ENCODE measurements around the gene CACHD1.

The CACHD1 gene

DNA sequence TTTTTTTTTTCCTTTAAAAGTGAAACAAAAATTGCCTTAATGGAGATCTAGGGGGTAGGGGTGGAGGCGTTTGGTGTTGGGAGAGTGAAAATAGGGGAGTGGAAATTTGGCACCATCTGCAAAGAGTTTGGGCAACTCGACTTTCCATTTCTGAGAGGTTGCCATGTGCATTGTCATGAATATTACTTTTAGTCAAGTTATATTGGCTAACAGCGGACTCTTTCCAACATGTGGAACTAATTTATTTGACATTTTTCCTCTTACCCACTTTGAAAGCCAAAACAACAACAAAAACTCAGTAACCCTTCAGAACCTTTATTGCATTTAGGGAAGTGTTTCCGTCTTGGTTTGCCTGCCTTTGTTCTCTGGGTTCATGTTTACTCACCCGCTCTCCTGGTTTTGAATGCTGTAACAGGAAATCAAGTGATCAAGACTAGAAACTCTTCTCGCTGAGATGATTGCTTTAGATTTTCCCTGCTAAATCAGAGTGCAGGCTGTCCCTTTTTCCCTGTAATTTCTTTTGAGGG lies 70.4 kb downstream of the CACHD1 start:
- H3K4me3 ChIP-seq (ENCODE audit: low read depth, low read length), result no peak overlapping the region
- TF ChIP-seq, protein P1, sequence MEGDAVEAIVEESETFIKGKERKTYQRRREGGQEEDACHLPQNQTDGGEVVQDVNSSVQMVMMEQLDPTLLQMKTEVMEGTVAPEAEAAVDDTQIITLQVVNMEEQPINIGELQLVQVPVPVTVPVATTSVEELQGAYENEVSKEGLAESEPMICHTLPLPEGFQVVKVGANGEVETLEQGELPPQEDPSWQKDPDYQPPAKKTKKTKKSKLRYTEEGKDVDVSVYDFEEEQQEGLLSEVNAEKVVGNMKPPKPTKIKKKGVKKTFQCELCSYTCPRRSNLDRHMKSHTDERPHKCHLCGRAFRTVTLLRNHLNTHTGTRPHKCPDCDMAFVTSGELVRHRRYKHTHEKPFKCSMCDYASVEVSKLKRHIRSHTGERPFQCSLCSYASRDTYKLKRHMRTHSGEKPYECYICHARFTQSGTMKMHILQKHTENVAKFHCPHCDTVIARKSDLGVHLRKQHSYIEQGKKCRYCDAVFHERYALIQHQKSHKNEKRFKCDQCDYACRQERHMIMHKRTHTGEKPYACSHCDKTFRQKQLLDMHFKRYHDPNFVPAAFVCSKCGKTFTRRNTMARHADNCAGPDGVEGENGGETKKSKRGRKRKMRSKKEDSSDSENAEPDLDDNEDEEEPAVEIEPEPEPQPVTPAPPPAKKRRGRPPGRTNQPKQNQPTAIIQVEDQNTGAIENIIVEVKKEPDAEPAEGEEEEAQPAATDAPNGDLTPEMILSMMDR (IDR thresholded peaks at IDR 0.05; ENCODE audit: insufficient read depth, low read depth, low read length, missing control alignments), result no peak
- DNase-seq (ENCODE audit: low read depth), result no peak

DNA sequence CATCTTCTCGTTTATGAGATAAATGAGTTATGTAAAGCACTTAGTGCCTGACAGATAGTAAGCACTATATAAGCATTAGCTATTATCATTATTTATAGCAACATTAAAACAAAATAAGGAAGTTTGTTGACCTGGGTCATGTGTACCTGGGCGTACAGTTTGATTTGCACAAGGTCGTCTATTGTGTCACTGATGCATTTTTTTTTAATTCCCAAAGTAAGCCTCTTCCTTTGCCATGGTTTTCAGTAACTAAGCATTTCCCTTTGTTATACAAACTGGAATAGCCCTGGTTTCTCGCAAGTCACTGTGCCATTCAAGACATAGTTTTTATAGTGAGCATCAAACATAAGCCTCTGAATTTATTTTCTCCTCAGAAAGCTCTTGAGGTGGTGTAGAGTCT lies 72.2 kb downstream of the CACHD1 start:
- no peak overlapping the region for H3K4me3 ChIP-seq (ENCODE audit: low read depth, low read length)
- DNase-seq (ENCODE audit: low read depth), result no peak
- TF ChIP-seq, protein P1 (IDR thresholded peaks at IDR 0.05; ENCODE audit: insufficient read depth, low read depth, low read length, missing control alignments), result no peak

- H3K4me3 ChIP-seq (ENCODE audit: low read depth, low read length), result no peak overlapping the region
- TF ChIP-seq, protein P1 (IDR thresholded peaks at IDR 0.05; ENCODE audit: insufficient read depth, low read depth, low read length, missing control alignments), result no peak
- DNase-seq (ENCODE audit: low read depth), result no peak
These were observed 73.9 kb downstream of the CACHD1 start for GRCh38 chr1:64543831-64544230.

GRCh38 chr1:64545118-64545843 lies 75.4 kb downstream of the CACHD1 start:
- TF ChIP-seq, protein P1 (IDR thresholded peaks at IDR 0.05; ENCODE audit: insufficient read depth, low read depth, low read length, missing control alignments), result no peak
- DNase-seq (ENCODE audit: low read depth), result no peak

DNA sequence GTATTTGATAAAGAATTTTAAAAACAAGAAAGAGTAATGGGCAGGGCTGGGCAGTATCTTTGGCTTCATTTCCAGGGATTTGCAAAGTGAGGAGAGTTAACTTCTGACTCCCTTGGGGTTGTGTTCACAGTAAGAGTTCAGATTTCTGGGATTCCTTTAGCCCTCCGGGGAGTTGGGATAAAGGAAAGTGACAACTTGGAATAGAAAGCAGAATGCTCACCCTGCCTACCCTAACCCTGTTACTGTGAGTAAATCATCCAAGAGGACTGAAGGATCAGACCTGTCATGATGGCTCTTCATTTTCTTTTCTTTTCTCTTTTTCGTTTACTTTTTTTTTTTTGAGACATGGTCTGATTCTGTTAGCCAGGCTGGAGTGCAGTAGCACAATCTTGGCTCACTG lies 76.1 kb downstream of the CACHD1 start:
- no peak for DNase-seq (ENCODE audit: low read depth)
- TF ChIP-seq, protein P1 (IDR thresholded peaks at IDR 0.05; ENCODE audit: insufficient read depth, low read depth, low read length, missing control alignments), result no peak

More at GRCh38 chr1:64545118-64545843, 75.4 kb downstream of the CACHD1 start:
- no peak overlapping the region for H3K4me3 ChIP-seq (ENCODE audit: low read depth, low read length)

GRCh38 chr1:64549464-64550239 lies 79.7 kb downstream of the CACHD1 start:
- TF ChIP-seq, protein P1 (IDR thresholded peaks at IDR 0.05; ENCODE audit: insufficient read depth, low read depth, low read length, missing control alignments), result no peak
- no peak for DNase-seq (ENCODE audit: low read depth)
- no peak overlapping the region for H3K4me3 ChIP-seq (ENCODE audit: low read depth, low read length)

More for the DNA sequence above, 76.1 kb downstream of the CACHD1 start:
- H3K4me3 ChIP-seq (ENCODE audit: low read depth, low read length), result no peak overlapping the region

Measured in GM12865 (cell line).